GM19193 (cell line): ENCODE results near the gene TCF4.

Experiments used
- POLR2A ChIP-seq: IDR thresholded peaks from 4 replicates; pipeline ENCODE4 v1.6.1; 2011; ENCODE audit not compliant: insufficient read depth, insufficient read length; ENCODE audit errors: extremely low read depth

Gene TCF4

DNA sequence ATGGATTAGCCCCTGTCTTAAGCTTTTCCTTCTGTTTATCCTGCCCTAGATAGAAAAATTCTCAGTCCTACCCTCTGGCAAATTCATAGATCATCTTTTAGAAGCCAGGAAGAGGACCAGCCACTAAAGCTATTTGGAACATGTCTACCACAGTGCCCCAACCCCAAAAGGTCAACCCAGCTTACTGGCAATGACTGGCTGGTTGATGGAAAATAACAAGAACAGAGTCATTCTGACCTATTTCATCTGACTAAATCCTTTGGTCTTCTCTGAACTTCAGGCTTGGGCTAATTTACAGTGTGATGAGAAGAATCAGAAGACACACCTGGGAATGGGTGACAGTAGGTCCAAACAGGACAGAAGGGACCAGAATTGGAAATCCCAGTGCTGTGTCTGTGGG lies 401.4 kb downstream of the TCF4 start:
- no peak for TF ChIP-seq POLR2A

DNA sequence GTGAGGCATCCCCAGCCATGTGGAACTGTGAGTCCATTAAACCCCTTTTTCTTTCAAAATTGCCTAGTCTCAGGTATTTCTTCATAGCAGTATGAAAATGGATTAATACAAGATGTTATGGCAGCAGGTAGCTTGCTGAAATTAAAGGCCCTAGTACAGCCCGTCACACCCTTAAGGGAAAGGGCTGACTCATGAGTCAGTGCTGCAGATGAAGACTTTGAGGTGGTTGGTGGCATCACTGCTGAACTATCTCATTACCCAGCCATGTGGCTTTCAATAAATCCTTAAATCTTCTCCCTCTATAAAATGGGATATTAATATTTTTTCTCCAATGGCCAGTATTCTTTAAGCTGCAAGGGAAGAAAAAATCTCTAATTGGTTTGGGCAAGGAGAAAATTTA lies 402.6 kb downstream of the TCF4 start:
- no peak for TF ChIP-seq POLR2A

- no peak for TF ChIP-seq POLR2A
These were observed 408.2 kb downstream of the TCF4 start for GRCh38 chr18:55179835-55180234.

DNA sequence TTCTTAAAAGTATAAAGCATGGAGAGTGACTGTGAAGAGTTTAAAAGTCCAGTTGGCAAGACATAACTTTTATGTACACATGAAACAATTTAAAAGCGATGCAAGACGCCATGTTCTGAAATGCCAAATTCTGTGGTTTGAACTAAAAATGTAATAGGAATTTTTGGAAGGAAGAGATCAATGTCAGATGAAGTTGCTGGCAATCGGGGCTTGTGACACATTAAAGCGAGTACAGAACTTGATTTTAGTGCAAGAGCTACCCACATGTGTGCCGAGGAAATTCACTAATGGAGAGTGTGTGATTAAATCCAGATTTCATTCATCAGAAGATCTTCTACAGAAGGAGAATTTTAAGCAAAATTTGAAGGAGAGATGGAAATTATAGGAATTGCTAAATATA lies 408.6 kb downstream of the TCF4 start:
- TF ChIP-seq POLR2A: no peak

DNA sequence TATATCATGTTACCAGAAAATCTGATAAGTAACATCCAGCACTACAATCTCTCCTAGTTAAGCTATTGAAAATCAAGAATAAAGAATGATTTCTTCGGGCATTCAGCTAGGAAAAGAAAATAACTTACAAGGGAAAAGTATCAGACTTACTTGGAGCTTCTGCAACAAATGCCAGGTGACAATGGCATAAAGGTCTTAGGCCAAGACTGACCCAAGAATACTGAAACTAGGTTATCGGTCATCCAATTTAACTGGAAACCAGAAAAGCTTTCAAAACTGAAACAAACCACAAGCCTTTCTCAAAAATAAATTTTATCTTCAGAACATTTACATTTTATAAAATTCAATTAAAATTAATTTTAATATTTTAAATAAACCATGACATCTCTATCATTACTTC lies 414.7 kb downstream of the TCF4 start:
- no peak for TF ChIP-seq POLR2A
